Ectodermal cell (in vitro differentiated cells): ENCODE measurements around the gene RFFL.
A peak's percentile ranks its signal among the peaks of the same experiment; 100 is the strongest.

Source experiments
- H3K27ac ChIP-seq: 2 replicates; pipeline ENCODE4 v1.7.0; 2013; ENCODE audit warnings: mild to moderate bottlenecking, low read depth, low read length; ENCODE audit not compliant: insufficient read depth, poor library complexity, severe bottlenecking
- H3K27me3 ChIP-seq: 2 replicates; pipeline ENCODE4 v1.7.0; 2013; ENCODE audit warnings: mild to moderate bottlenecking, low read length; ENCODE audit not compliant: insufficient read depth, control insufficient read depth, poor library complexity, severe bottlenecking
- H3K36me3 ChIP-seq: one replicate; pipeline ENCODE4 v1.7.0; 2013; ENCODE audit warnings: low read length; ENCODE audit not compliant: control insufficient read depth, insufficient read depth
- H3K4me1 ChIP-seq: one replicate; pipeline ENCODE4 v1.7.0; 2013; ENCODE audit warnings: low read length; ENCODE audit not compliant: control insufficient read depth, insufficient read depth
- H3K4me3 ChIP-seq: 2 replicates; pipeline ENCODE4 v1.7.0; 2013; ENCODE audit warnings: low read depth, low read length, control low read depth; ENCODE audit not compliant: insufficient read depth
- H3K9me3 ChIP-seq: 2 replicates; pipeline ENCODE4 v1.7.0; 2013; ENCODE audit warnings: mild to moderate bottlenecking, low read length, moderate library complexity; ENCODE audit not compliant: control insufficient read depth
- WGBS, 2 experiments: methylation state at CpG; one replicate each; pipeline ENCODE4 v1.1.7; 2013; ENCODE audit warnings: missing lambda C conversion rate in 2 of 2; 5-methylcytosine and 5-hydroxymethylcytosine counted together

Gene RFFL

GRCh38 chr17:34980681-34981537 is 82.6 kb downstream of the RFFL start:
- H3K4me3 ChIP-seq, result peak overlapping the region; percentile 78
- peak overlapping the region; percentile 89 for H3K27ac ChIP-seq
- no peaks in the 10 kb centered on the region for H3K4me1 ChIP-seq
- 0 to 1% methylated on average over 67 to 69 of the region's 69 CpGs for WGBS, 2 experiments
- H3K9me3 ChIP-seq, result no peaks in the 10 kb centered on the region
- peaks cover 12% of the 10 kb centered on the region for H3K36me3 ChIP-seq
- no peaks in the 10 kb centered on the region for H3K27me3 ChIP-seq

GRCh38 chr17:34980353-34980680 is 83.2 kb downstream of the RFFL start, which contains the start of gene LIG3:
Gene LIG3 (plus strand): TSS chr17:34980512. CDS start chr17:34983006, 2,494 bp downstream.
- H3K4me3 ChIP-seq, result peak within 1 kb of the TSS; percentile 78

GRCh38 chr17:34979650-34980352 is 83.7 kb downstream of the RFFL start:
- Histone ChIP-seq H3K36me3 (peaks cover 9% of the 10 kb centered on the region), H3K27me3 (no peaks in the 10 kb centered on the region), H3K27ac (no peak overlapping the region), H3K9me3 (no peaks in the 10 kb centered on the region), H3K4me1 (no peaks in the 10 kb centered on the region), H3K4me3 (peak overlapping the region; percentile 78)
- 25 to 27% methylated on average over 15 of the region's 15 CpGs for WGBS, 2 experiments

More at GRCh38 chr17:34980353-34980680, 83.2 kb downstream of the RFFL start, which contains the start of gene LIG3:
- Histone ChIP-seq H3K36me3 (peaks cover 12% of the 10 kb centered on the region), H3K27ac (peak within 1 kb of the TSS; percentile 89), H3K27me3 (no peaks in the 10 kb centered on the region), H3K9me3 (no peaks in the 10 kb centered on the region), H3K4me1 (no peaks in the 10 kb centered on the region)
- 0% methylated on average over 39 of the region's 39 CpGs for WGBS, 2 experiments

GRCh38 chr17:34979153-34979552 is 84.4 kb downstream of the RFFL start:
- Histone ChIP-seq H3K4me1 (no peaks in the 10 kb centered on the region), H3K36me3 (peaks cover 9% of the 10 kb centered on the region), H3K4me3 (no peak overlapping the region), H3K27me3 (no peaks in the 10 kb centered on the region), H3K27ac (no peak overlapping the region), H3K9me3 (no peaks in the 10 kb centered on the region)
- 88 to 93% methylated on average over 7 of the region's 7 CpGs for WGBS, 2 experiments

- Histone ChIP-seq H3K36me3 (no peaks in the 10 kb centered on the region), H3K4me1 (no peaks in the 10 kb centered on the region), H3K27me3 (no peaks in the 10 kb centered on the region), H3K27ac (no peak overlapping the region), H3K4me3 (no peak overlapping the region), H3K9me3 (no peaks in the 10 kb centered on the region)
- WGBS, 2 experiments, result 86 to 87% methylated on average over 3 of the region's 3 CpGs
These were observed 88.4 kb downstream of the RFFL start for GRCh38 chr17:34974794-34975785.

- Histone ChIP-seq H3K4me1 (no peaks in the 10 kb centered on the region), H3K4me3 (no peak overlapping the region), H3K27ac (no peak overlapping the region), H3K36me3 (no peaks in the 10 kb centered on the region), H3K9me3 (no peaks in the 10 kb centered on the region), H3K27me3 (no peaks in the 10 kb centered on the region)
- 64 to 88% methylated on average over 1 to 2 of the region's 2 CpGs for whole genome bisulfite sequencing, 2 experiments
These were observed 89.3 kb downstream of the RFFL start for GRCh38 chr17:34974179-34974578.

GRCh38 chr17:34961093-34961911 is 102.2 kb downstream of the RFFL start, which contains the start of the genes CCT6B and ZNF830:
Gene CCT6B (minus strand): TSS chr17:34961460. CDS start chr17:34961393, 67 bp downstream.
Gene ZNF830 (plus strand): TSS chr17:34961540. CDS start chr17:34961567, 27 bp downstream.
- Histone ChIP-seq H3K27me3 (peaks cover 16% of the 10 kb centered on the region), H3K27ac (peak within 1 kb of the TSS; percentile 80), H3K36me3 (no peaks in the 10 kb centered on the region), H3K4me3 (peak within 1 kb of the TSS; percentile 98), H3K9me3 (no peaks in the 10 kb centered on the region), H3K4me1 (peaks cover 4% of the 10 kb centered on the region)
- whole genome bisulfite sequencing, 2 experiments, result 0 to 1% methylated on average over 65 of the region's 65 CpGs

- no peaks in the 10 kb centered on the region for H3K36me3 ChIP-seq
- H3K9me3 ChIP-seq, result no peaks in the 10 kb centered on the region
- 90 to 100% methylated on average over 1 of the region's 1 CpG for WGBS, 2 experiments
- H3K4me1 ChIP-seq, result peaks cover 4% of the 10 kb centered on the region
- no peak overlapping the region for H3K4me3 ChIP-seq
- H3K27ac ChIP-seq, result no peak overlapping the region
- H3K27me3 ChIP-seq, result peaks cover 16% of the 10 kb centered on the region
These were observed 105.1 kb downstream of the RFFL start for GRCh38 chr17:34958438-34958837.
